Suprapubic skin (tissue), 4 donors: ENCODE data around the gene TRIL.

Source experiments
- CTCF ChIP-seq, 2 donors: fragments of 200-600 bp in 1 of 2; fragments of 450-650 bp in 1 of 2; sonication (generic) in 1 of 2; IDR thresholded peaks; one replicate each; pipeline ENCODE4 v1.5.1; 2016 to 2019; ENCODE audit warnings: antibody characterized with exemption in 2 of 2, mild to moderate bottlenecking in 1 of 2, moderate library complexity in 1 of 2
- EP300 ChIP-seq: sonication (generic); formaldehyde crosslinking; IDR thresholded peaks from one replicate; pipeline ENCODE4 v1.6.1; 2017; ENCODE audit warnings: antibody characterized with exemption
- POLR2A ChIP-seq, 2 donors: fragments of 450-650 bp; IDR thresholded peaks; one replicate each; pipeline ENCODE4 v1.6.1; 2017; ENCODE audit warnings: antibody characterized with exemption in 2 of 2, mild to moderate bottlenecking in 2 of 2, moderate library complexity in 2 of 2
- POLR2AphosphoS5 ChIP-seq, 3 donors: sonication (generic); formaldehyde crosslinking; IDR thresholded peaks; one replicate each; pipeline ENCODE4 v1.6.1; 2017; ENCODE audit warnings: antibody characterized with exemption in 3 of 3

- no peak for TF ChIP-seq CTCF (IDR thresholded peaks at IDR 0.05)
- TF ChIP-seq POLR2A (IDR thresholded peaks at IDR 0.05), result no peak
- TF ChIP-seq EP300, result no peak
- no peak for TF ChIP-seq POLR2AphosphoS5 (IDR thresholded peaks at IDR 0.05)
These were observed 47.7 kb upstream of the TRIL start for GRCh38 chr7:29005829-29006228.
